SK-N-MC (cell line): ENCODE data around the gene RHOG.

Experiments
- EZH2 ChIP-seq: fragments of 200-600 bp; sonication (generic); IDR thresholded peaks from one replicate; pipeline ENCODE4 v1.6.1; 2017; ENCODE audit warnings: antibody characterized with exemption
- POLR2AphosphoS5 ChIP-seq: IDR thresholded peaks from 2 replicates; pipeline ENCODE4 v1.6.1; 2012; ENCODE audit warnings: mild to moderate bottlenecking, low read depth, low read length, borderline replicate concordance

DNA sequence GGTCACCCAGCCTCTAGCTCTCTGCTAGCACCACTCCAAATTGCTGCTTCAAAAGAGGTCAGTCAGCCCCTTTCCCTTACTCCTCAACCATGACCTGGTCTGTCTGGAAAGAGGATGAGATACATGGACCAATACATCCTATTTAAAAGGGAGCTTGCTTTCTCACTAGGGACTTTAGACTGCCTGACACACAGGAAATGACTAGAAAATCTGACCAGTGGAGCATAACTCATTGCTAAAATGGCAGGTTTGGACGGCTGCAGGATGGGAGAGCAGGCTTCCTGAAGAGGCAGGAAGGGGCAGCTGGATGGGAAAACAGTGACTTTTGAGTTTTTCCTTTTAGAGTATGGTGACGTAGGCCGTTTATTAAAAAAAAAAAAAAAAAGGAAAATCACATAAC is 40.0 kb upstream of the RHOG start:
- no peak for TF ChIP-seq EZH2
- no peak for TF ChIP-seq POLR2AphosphoS5
